GM18909 (cell line): ENCODE data around the gene SLC20A1.
A peak's percentile ranks its signal among the peaks of the same experiment; 100 is the strongest.
"Not testable (repeated sequence)": the region's sequence is repeated elsewhere in the genome, so short reads cannot be mapped to it uniquely, and the experiment has no call there.

Experiments
- ATAC-seq: cut with Tn5 transposase; IDR thresholded peaks from one replicate; pipeline ENCODE4 v1.9.1; 2021; ENCODE audit warnings: mild to moderate bottlenecking; ENCODE audit not compliant: unreplicated experiment, poor library complexity

SLC20A1 gene, protein sequence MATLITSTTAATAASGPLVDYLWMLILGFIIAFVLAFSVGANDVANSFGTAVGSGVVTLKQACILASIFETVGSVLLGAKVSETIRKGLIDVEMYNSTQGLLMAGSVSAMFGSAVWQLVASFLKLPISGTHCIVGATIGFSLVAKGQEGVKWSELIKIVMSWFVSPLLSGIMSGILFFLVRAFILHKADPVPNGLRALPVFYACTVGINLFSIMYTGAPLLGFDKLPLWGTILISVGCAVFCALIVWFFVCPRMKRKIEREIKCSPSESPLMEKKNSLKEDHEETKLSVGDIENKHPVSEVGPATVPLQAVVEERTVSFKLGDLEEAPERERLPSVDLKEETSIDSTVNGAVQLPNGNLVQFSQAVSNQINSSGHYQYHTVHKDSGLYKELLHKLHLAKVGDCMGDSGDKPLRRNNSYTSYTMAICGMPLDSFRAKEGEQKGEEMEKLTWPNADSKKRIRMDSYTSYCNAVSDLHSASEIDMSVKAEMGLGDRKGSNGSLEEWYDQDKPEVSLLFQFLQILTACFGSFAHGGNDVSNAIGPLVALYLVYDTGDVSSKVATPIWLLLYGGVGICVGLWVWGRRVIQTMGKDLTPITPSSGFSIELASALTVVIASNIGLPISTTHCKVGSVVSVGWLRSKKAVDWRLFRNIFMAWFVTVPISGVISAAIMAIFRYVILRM

DNA sequence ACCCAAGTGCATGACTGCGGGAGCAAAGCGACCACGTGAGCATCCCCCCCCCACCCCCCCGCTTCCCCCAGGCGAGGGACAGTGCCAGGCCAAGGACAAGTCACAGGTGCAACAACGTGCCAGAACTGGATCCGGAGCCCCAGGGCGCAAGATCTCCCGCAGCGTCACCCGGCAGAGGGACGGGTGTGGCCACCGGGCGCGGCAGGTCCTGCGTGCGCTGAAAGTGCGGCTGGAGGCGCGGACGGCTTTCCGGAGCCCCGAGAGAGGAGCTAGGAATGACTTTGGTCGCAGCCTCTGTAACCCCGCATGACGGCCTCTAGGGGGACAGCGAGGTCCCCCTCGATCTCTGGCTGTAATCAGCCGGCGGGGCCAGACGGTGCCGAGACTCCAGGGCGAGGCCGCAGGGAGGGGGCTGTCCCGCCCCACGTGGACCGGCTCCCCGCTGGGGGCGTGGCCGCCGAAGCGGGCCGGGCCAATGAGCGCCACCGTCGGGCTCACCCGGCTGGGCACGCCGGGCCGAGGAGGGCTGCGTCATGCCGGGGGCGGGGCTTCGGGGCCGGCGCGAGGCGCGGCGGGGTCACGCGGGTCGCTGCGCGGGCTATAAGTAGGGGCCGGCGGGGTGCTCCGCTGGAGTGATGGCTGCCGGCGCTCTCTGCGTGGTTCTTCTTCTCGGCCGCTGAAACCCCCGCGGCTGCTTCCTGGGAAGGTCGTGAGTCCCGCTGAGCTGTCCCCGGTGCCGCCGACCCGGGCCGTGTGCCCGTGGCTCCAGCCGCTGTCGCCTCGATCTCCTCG is at the start of gene SLC20A1:
TSS of gene SLC20A1 (plus strand) at position 630 of the 792 bp plus-strand sequence. CDS start 890 bp downstream, outside the sequence.
- peak; percentile 94 for ATAC-seq

DNA sequence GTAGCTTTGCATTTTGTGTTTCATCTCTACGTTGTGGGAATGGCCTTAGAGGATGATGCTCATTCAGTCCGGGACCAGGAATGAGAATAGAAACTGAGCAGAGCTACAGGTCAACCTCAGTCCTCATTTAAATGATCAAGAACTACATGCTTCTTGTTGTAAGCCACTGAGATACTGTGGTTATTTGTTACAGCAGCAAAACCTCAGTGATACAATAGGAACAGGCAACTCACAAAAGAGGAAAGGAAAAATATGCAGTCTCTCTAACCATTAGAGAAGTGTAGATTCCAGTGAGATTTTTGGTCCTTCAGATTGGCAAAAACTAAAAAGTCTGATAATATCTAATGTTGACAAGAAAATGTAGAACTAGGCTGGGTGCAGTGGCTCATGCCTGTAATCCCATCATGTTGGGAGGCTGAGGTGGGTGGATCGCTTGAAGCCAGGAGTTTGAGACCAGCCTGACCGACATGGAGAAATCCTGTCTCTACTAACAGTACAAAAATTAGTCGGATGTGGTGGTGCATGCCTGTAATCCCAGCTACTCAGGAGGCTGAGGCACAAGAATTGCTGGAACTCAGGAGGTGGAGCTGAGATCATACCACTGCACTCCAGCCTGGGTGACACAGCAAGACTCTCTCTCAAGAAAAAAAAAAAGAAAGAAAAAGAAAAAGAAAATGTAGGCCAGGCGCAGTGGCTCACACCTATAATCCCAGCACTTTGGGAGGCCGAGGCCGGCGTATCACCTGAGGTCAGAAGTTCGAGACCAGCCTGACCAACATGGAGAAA is 48.0 kb upstream of the SLC20A1 start:
- no peak for ATAC-seq

DNA sequence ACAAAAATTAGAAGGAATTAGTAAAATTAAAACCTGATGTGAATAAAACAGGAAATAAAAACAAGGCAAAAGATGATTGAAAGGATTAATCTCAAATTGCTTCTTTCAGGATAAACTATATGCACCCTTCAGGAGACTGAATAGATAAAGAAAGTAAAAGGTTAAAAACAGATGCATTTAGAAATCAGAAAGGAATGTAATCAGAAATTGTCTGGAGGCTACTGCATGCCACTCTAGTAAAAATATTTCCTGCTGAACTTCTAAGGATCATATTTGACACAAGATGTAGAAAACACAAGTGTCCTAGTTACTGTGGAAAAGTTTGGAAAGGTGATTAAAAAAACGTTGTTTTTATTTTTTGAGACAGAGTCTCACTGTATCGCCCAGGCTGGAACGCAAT is 45.1 kb upstream of the SLC20A1 start:
- no peak for ATAC-seq

DNA sequence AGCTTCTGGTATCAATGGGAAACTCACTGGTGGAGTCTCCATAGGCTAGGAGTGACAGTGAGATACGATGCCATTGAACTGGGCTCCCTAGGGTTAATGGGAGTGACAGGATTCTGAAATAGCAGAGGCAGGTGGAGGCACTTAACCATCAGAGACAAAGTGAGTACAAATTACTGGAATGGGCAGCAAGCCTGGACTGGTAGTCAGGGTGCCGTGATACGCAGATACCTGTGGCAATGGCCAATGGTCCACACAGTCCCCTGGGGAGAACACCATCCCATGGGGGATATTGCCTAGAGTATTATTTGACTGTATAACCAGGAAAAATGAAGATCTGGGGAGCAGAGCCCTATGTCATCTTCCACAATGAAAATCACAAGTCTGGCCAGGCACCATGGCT is 44.0 kb upstream of the SLC20A1 start:
- no peak for ATAC-seq

DNA sequence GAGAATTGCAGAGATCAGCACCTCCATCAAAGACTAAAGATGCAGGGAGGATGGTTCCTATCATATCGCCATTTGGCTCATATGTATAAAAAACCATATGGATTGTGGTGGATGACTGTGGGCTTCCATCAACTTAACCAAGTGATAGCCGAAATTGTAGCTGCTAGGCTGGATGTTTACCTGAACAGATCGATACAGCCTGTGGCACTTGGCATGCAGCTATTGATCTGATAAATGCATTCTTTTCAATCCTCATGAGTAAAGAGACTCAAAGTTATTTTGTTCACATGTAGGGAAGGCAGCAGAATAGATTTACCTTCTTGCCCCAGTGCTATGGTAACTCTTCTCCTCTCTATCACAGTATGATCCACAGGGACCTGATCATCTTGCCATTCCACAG is 42.8 kb upstream of the SLC20A1 start:
- no peak for ATAC-seq

DNA sequence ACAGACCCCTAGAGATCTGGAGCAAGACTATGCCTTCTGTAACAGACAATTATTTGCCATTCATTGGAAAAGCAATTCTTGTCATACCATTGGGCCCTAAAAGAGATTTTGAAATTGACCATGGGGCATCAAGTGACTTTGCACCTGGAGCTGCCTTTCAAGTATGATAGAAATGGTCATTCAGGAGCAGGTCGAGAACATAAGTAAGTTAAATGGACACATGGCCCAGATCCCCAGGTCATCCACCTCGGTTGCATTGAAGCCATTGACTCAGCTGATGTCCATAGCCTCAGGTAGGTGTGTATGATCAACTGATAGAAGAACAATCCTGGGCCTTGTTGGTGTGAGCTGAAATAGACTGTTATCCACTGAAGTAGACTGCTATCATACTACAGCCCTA is 42.0 kb upstream of the SLC20A1 start:
- no peak for ATAC-seq

DNA sequence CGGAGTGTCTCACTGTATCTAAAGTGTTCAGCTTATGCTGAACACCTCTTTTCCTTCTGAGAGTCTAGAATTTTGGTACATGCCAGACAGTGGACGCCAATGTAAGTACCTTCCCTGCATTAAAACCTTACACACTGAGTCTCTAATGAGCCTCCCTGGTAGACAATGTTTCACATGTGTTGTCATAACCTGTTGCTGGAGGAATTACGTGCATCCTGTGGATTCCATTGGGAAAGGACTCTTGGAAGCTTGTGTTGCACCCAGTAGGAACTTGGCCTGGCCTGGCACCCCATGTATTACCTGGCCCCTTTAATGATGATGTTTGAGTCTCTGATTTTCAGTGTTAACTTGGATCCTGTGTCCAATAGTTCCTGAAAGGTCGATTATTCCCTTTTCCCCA is 40.8 kb upstream of the SLC20A1 start:
- ATAC-seq: no peak

DNA sequence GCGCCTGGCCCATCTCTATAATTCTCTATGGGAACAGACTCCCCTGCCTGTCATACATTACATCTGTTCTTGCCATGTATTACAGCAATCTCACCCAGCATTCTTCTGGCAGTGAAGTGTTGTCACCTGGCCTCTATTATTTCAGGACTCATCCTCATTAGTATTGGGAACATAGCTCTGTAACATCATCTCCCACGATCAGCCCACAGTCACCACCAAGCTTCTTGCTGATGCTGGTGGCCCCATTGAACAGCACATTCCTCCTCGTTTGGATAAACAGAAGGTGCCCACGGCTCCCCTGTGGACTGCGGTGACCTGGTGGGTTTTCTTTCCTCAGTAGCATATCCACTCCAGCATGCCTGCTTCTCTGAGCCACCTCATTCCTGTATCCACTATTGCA is 39.8 kb upstream of the SLC20A1 start:
- no peak for ATAC-seq

DNA sequence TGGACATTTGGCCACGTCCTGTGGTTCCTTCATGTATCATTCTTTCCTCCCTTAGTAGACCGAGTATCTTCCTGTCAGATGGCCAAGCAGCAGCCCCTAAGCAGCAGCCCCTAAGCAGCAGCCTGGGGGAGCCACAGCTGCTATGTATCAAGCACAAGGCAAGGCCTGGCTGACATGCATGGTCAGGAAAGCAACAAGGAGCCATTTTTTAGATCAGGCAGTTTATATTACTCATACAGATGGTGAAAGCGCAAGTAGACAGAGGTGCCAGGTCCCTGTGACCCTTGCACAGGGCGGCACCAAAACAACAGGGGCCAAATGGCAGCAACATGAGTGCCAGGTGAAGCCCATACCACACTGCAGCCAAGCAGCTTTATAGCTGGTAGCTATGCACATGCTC is 39.2 kb upstream of the SLC20A1 start:
- no peak for ATAC-seq

DNA sequence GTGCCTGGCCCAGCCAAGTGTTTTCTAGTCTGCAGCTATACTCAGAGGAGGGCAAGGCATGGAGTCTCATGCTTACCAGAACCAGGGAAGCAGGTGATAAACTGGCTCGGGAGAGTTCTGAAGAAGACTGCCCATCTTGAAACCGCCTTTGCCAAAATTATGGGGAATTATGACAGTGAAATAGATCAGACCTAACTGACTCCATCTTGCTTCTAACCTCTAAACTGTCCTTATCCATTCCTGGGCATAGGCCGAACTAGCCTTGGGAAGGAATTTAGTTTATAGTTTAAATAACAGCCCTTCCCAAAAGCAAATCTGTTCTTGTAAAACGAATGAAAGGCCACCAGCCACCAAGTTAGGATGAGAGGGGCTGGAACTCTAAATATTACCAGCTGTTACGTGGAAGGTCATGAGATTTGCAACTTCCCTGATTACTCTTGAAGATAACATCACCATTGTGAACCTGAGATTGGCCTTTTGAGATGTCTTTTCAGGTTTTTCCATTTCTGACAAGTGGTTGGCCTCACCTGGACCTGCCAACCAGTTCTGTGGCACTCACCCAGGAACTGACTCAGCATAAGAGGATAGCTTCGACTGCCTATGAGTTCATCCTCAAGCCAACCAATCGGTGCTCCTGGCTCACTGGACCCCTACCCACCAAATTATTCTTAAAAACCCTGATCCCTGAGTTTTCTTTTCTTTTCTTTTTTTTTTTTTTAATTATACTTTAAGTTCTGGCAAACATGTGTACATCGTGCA is 37.9 kb upstream of the SLC20A1 start:
- ATAC-seq: no peak

DNA sequence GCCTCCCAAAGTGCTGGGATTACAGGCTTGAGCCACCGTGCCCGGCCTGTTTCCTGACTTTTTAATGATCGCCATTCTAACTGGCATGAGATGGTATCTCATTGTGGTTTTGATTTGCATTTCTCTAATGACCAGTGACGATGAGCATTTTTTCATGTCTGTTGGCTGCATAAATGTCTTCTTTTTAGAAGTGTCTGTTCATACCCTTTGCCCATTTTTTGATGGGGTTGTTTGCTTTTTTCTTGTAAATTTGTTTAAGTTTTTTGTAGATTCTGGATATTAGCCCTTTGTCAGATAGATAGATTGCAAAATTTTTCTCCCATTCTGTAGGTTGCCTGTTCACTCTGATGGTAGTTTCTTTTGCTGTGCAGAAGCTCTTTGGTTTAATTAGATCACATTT is 36.4 kb upstream of the SLC20A1 start:
- ATAC-seq: not testable (repeated sequence)

DNA sequence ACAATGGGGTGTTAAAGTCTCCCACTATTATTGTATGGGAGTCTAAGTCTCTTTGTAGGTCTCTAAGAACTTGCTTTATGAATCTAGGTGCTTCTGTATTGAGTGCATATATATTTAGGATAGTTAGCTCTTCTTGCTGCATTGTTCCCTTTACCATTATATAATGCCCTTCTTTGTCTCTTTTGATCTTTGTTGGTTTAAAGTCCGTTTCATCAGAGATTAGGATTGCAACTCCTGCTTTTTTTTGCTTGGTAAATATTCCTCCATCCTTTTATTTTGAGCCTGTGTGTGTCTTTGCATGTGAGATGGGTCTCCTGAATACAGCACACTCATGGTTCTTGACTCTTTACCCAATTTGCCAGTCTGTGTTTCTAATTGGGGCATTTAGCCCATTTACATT is 33.5 kb upstream of the SLC20A1 start:
- ATAC-seq: not testable (repeated sequence)

DNA sequence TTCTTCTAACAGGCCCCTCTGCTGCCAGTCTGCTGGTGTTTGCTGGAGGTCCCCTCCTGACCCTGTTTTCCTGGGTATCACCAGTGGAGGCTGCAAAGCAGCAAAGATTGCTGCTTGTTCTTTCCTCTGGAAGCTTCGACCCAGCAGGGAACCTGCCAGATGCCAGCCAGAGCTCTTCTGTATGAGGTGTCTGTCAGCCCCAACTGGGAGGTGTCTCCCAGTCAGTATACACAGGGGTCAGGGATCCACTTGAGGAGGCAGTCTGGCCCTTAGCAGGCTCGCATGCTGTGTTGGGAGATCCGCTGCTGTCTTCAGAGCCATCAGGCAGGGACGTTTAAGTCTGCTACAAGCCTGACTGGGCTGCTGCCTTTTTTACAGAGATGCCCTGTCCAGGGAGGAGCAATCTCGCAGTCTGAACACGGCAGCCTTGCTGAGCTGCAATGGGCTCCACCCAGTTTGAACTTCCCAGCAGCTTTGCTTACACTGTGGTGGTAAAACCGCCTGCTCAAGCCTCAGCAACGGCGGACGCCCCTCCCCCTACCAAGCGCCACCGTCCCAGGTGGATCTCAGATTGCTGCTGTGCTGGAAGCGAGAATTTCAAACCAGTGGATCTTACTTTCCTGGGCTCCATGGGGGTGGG is 31.4 kb upstream of the SLC20A1 start:
- ATAC-seq: no peak

DNA sequence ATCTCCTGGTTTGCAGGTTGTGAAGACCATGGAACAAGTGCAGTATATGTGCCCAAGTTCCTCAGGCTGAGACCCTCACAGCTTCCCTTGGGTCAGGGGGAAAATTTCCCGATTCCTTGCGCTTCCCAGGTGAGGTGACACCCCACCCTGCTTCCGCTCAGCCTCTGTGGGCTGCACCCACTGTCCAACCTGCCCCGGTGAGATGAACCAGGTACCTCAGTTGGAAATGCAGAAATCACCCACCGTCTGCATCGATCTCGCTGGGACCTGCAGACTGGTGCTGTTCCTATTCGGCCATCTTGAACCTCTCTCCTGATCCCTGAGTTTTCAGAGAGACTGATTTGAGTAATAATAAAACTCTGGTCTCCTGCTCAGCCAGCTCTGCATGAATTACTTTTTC is 30.7 kb upstream of the SLC20A1 start:
- no peak for ATAC-seq

DNA sequence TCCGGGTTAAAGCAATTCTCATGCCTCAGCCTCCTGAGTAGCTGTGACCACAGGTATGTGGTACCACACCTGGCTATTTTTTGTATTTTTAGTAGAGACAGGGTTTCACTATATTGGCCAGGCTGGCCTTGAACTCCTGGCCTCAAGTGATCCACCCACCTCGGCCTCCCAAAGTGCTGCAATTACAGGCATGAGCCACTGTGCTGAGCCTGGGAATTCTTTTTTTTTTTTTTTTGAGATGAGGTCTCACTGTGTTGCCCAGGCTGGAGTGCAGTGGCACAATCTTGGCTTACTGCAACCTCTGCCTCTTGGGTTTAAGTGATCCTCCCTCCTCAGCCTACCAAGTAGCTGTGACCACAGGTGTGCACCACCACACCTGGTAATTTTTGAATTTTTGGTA is 29.9 kb upstream of the SLC20A1 start:
- ATAC-seq: not testable (repeated sequence)

DNA sequence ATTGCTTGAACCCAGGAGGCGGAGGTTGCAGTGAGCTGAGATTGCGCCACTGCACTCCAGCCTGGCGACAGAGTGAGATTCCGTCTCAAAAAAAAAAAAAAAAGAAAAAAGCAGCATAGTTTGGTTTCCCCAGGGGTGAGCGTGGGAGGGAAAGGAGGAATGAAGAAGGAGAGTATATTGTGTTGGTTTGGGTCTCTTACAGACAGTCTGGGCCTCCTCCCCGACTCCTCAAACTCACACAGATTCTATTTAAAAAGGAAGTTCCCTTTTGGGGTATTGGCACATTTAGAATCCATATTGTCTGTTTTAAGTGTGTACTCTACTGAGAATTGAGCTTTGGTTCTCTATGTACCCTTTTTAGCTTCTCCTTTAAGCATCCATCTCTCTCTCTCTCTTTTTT is 27.4 kb upstream of the SLC20A1 start:
- ATAC-seq: no peak

DNA sequence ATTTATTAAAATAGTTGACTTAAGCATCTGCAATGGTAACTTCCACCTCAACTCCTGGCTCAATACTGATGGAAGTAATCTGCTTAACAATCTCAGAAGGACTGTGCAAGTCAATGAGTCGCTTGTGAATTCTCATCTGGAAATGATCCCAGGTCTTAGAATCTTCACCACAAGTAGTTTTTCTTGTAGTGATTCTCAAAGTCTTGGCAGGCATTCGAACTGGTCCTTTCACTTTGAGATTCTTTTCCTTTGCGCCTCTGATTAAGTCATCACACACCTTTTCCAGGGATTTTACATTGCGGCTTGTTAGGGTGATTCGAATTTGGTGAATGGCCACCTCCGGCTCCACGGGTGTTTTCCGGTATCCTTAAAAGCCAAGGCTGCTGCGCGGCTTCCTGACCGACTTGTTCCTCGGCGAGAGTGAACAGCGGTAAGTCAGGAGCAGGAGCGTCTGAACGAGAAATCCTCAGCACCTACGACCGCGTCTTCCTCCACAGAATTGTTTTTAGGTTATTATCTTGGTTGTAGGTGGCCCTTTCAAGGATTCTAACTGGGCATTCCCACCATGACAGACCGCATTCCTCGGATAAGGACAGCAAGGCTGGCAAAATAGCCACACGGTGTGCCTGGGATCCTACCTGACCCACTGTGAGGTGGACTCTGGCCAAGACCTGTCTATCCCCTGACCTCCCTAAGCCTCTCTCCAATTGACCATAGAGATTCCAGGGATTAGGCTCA is 23.8 kb upstream of the SLC20A1 start:
- ATAC-seq: no peak

DNA sequence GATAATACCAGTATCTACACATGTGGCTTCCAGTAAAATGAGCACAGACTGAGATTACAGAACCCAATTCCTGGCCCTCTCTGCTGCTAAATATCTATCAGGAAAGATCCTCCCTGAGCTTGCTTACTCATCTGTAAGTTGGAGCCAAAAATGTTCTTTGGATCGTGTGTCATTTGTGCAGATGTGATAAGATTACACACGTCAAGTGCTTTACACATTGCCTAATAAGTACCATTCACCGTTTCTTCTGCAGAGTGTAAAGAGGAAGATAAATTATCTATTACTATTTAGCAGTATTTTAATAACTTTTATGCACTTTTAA is 23.2 kb upstream of the SLC20A1 start:
- no peak for ATAC-seq
